HG02798 (cell line): ENCODE measurements around the gene PKNOX2.
A peak's percentile ranks its signal among the peaks of the same experiment; 100 is the strongest.

ENCODE experiments used
- ATAC-seq: cut with Tn5 transposase; IDR thresholded peaks from one replicate; pipeline ENCODE4 v1.9.1; 2021; ENCODE audit warnings: mild to moderate bottlenecking; ENCODE audit not compliant: unreplicated experiment, poor library complexity

The PKNOX2 gene

GRCh38 chr11:125448136-125448535, 283.6 kb downstream of the PKNOX2 start:
- ATAC-seq, result no peak

GRCh38 chr11:125449565-125449964, 285.0 kb downstream of the PKNOX2 start:
- no peak for ATAC-seq

GRCh38 chr11:125451400-125452124, 287.0 kb downstream of the PKNOX2 start:
- ATAC-seq, result peak; percentile 70

- ATAC-seq, result no peak
Observed at GRCh38 chr11:125452125-125452470, 287.5 kb downstream of the PKNOX2 start.

- no peak for ATAC-seq
Observed at GRCh38 chr11:125454047-125454446, 289.5 kb downstream of the PKNOX2 start.

GRCh38 chr11:125455851-125456250, 291.3 kb downstream of the PKNOX2 start:
- no peak for ATAC-seq

- no peak for ATAC-seq
Observed at GRCh38 chr11:125457814-125458343, 293.3 kb downstream of the PKNOX2 start.

- no peak for ATAC-seq
Observed at GRCh38 chr11:125460275-125460674, 295.7 kb downstream of the PKNOX2 start.

- no peak for ATAC-seq
Observed at GRCh38 chr11:125463590-125464269, 299.2 kb downstream of the PKNOX2 start.

GRCh38 chr11:125464270-125464662, 299.7 kb downstream of the PKNOX2 start:
- ATAC-seq, result no peak

- no peak for ATAC-seq
Observed at GRCh38 chr11:125464666-125465065, 300.1 kb downstream of the PKNOX2 start.

- ATAC-seq, result no peak
Observed at GRCh38 chr11:125465255-125465654, 300.7 kb downstream of the PKNOX2 start.

GRCh38 chr11:125465701-125466100, 301.1 kb downstream of the PKNOX2 start:
- no peak for ATAC-seq

- ATAC-seq, result no peak
Observed at GRCh38 chr11:125468025-125468424, 303.5 kb downstream of the PKNOX2 start.

GRCh38 chr11:125468852-125469251, 304.3 kb downstream of the PKNOX2 start:
- no peak for ATAC-seq

- no peak for ATAC-seq
Observed at GRCh38 chr11:125470355-125470754, 305.8 kb downstream of the PKNOX2 start.

GRCh38 chr11:125476721-125477120, 312.2 kb downstream of the PKNOX2 start:
- ATAC-seq, result no peak

GRCh38 chr11:125479137-125479536, 314.6 kb downstream of the PKNOX2 start:
- ATAC-seq, result no peak

GRCh38 chr11:125481531-125481930, 317.0 kb downstream of the PKNOX2 start:
- ATAC-seq, result no peak
